NCI-H226 (cell line): ENCODE data around the gene DMBX1.

Experiments used
- DNase-seq: peaks from one replicate; pipeline ENCODE4 v3.0.0-alpha.2; 2015

DMBX1 gene

GRCh38 chr1:46461017-46461808 lies 28.4 kb upstream of the DMBX1 start:
- DNase-seq = no peak

- DNase-seq = no peak
Measured at GRCh38 chr1:46461809-46462448, 27.7 kb upstream of the DMBX1 start.

- no peak for DNase-seq
Measured at GRCh38 chr1:46464013-46464548, 25.6 kb upstream of the DMBX1 start.

- no peak for DNase-seq
Measured at GRCh38 chr1:46464915-46465314, 24.7 kb upstream of the DMBX1 start.

- DNase-seq = no peak
Measured at GRCh38 chr1:46465981-46466476, 23.6 kb upstream of the DMBX1 start.

GRCh38 chr1:46466477-46467182 lies 23.0 kb upstream of the DMBX1 start:
- DNase-seq = no peak

GRCh38 chr1:46467183-46467504 lies 22.5 kb upstream of the DMBX1 start:
- DNase-seq = no peak

GRCh38 chr1:46469881-46470280 lies 19.8 kb upstream of the DMBX1 start:
- no peak for DNase-seq

- no peak for DNase-seq
Measured at GRCh38 chr1:46471848-46472492, 17.7 kb upstream of the DMBX1 start.

- no peak for DNase-seq
Measured at GRCh38 chr1:46472498-46473181, 17.0 kb upstream of the DMBX1 start.

GRCh38 chr1:46473991-46474390 lies 15.6 kb upstream of the DMBX1 start:
- DNase-seq = no peak

- DNase-seq = no peak
Measured at GRCh38 chr1:46474570-46474969, 15.1 kb upstream of the DMBX1 start.

GRCh38 chr1:46476673-46477072 lies 13.0 kb upstream of the DMBX1 start:
- no peak for DNase-seq

- peak; percentile 38 for DNase-seq
Measured at GRCh38 chr1:46477153-46477929, 12.3 kb upstream of the DMBX1 start.

- DNase-seq = no peak
Measured at GRCh38 chr1:46478721-46479485, 10.7 kb upstream of the DMBX1 start.

- DNase-seq = no peak
Measured at GRCh38 chr1:46479744-46480350, 9.8 kb upstream of the DMBX1 start.

GRCh38 chr1:46480959-46481646 lies 8.5 kb upstream of the DMBX1 start:
- DNase-seq = no peak

- no peak for DNase-seq
Measured at GRCh38 chr1:46481961-46482360, 7.7 kb upstream of the DMBX1 start.

- no peak for DNase-seq
Measured at GRCh38 chr1:46483589-46483988, 6.0 kb upstream of the DMBX1 start.
